Inflammatory macrophage treated with lipopolysaccharide for 4 hours (primary cell): ENCODE data around the gene RBL2.
"Not testable (repeated sequence)": the region's sequence is repeated elsewhere in the genome, so short reads cannot be mapped to it uniquely, and the experiment has no call there.

Experiments used
- DNase-seq: peaks from one replicate; pipeline ENCODE4 v3.0.0-alpha.2; 2020

RBL2 gene

GRCh38 chr16:53539759-53540718 is 105.8 kb downstream of the RBL2 start:
- not testable (repeated sequence) for DNase-seq
